DOHH2 (cell line): ENCODE results near the gene TRERF1.

Experiments used
- H3F3A ChIP-seq: fragments of 200-600 bp; sonication (generic), shearing (Covaris generic); 2 replicates; pipeline ENCODE4 v1.6.0; 2016; ENCODE audit warnings: antibody characterized with exemption, mild to moderate bottlenecking; ENCODE audit not compliant: control insufficient read depth, insufficient read depth
- H3K27ac ChIP-seq: fragments of 200-600 bp; sonication (generic); 2 replicates; pipeline ENCODE4 v1.5.1; 2014; ENCODE audit warnings: low read depth, mild to moderate bottlenecking, low read length, moderate library complexity
- H3K27me3 ChIP-seq: fragments of 200-600 bp; sonication (generic); 2 replicates; pipeline ENCODE4 v1.6.1; 2014; ENCODE audit warnings: mild to moderate bottlenecking, low read length, mixed read lengths; ENCODE audit not compliant: control insufficient read depth
- H3K36me3 ChIP-seq: fragments of 200-600 bp; sonication (generic); 2 replicates; pipeline ENCODE4 v1.6.1; 2014; ENCODE audit warnings: mild to moderate bottlenecking, low read length, moderate library complexity, mixed read lengths; ENCODE audit not compliant: control insufficient read depth
- H3K4me1 ChIP-seq: fragments of 200-600 bp; sonication (generic); 2 replicates; pipeline ENCODE4 v1.6.1; 2014; ENCODE audit warnings: mild to moderate bottlenecking, low read length, mixed read lengths; ENCODE audit not compliant: control insufficient read depth
- H3K4me2 ChIP-seq: fragments of 200-600 bp; sonication (generic); 2 replicates; pipeline ENCODE4 v1.6.0; 2014; ENCODE audit warnings: mild to moderate bottlenecking, low read length, moderate library complexity
- H3K4me3 ChIP-seq: fragments of 200-600 bp; sonication (generic); 2 replicates; pipeline ENCODE4 v1.5.1; 2014; ENCODE audit warnings: mild to moderate bottlenecking, low read length, mixed read lengths
- H3K79me2 ChIP-seq: fragments of 200-600 bp; sonication (generic); 2 replicates; pipeline ENCODE4 v1.6.1; 2014; ENCODE audit warnings: mild to moderate bottlenecking, low read length, mixed read lengths; ENCODE audit not compliant: control insufficient read depth
- H3K9me2 ChIP-seq: fragments of 200-600 bp; sonication (generic); replicated peaks from 2 replicates; pipeline ENCODE4 v1.6.1; 2014; ENCODE audit warnings: mild to moderate bottlenecking, low read length, mixed read lengths; ENCODE audit not compliant: control insufficient read depth
- H3K9me3 ChIP-seq: fragments of 200-600 bp; sonication (generic); 2 replicates; pipeline ENCODE4 v1.6.1; 2014; ENCODE audit warnings: antibody characterized with exemption, low read length, mixed read lengths; ENCODE audit not compliant: control insufficient read depth, insufficient read depth
- H4K20me1 ChIP-seq: fragments of 200-600 bp; sonication (generic); 2 replicates; pipeline ENCODE4 v1.6.0; 2014; ENCODE audit warnings: low read depth, mild to moderate bottlenecking, antibody characterized with exemption, low read length, moderate library complexity; ENCODE audit not compliant: control insufficient read depth, insufficient read depth
- CTCF ChIP-seq: fragments of 200-600 bp; sonication (generic); IDR thresholded peaks from one replicate; pipeline ENCODE4 v1.5.1; 2014; ENCODE audit warnings: antibody characterized with exemption, mild to moderate bottlenecking, low read depth, low read length; ENCODE audit not compliant: poor library complexity, severe bottlenecking
- EZH2phosphoT487 ChIP-seq: fragments of 200-600 bp; sonication (generic); IDR thresholded peaks from 2 replicates; pipeline ENCODE4 v1.6.1; 2017; ENCODE audit warnings: borderline replicate concordance, mild to moderate bottlenecking, antibody characterized with exemption, low read length, moderate library complexity, mixed read lengths

TRERF1 gene

DNA sequence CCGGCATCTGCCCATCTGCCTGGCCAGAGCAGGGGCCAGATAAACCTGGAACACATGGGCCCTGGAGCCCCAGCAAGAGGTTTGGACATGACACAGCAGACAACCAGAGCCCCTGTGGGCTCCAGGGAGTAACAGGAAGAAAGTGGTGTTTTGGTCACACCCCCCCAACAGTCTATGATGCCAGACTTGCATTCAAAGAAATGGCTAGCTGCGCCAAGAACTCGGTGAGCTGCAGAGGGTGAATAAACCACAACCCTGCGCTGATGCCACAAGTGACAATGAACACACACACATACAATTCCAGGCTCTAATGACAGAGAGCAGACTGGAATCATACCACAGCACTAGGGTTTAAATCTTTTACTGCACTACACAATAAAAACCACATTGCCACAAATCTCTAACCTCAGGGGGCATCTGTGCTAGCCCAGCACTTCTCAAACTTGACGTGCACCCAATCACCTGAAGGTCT, 34.0 kb downstream of the TRERF1 start:
- Histone ChIP-seq H3K4me2 (no peak overlapping the region), H3K27ac (no peak overlapping the region), H3K4me3 (no peak overlapping the region), H3K79me2 (peaks cover 78% of the 10 kb centered on the region), H4K20me1 (peaks cover 12% of the 10 kb centered on the region; the same call in 1 of the 2 replicates), H3K27me3 (no peaks in the 10 kb centered on the region), H3K9me2 (no peaks in the 10 kb centered on the region), H3K9me3 (no peaks in the 10 kb centered on the region), H3K4me1 (peaks cover 4% of the 10 kb centered on the region), H3K36me3 (no peaks in the 10 kb centered on the region), H3F3A (no peaks in the 10 kb centered on the region)
- TF ChIP-seq CTCF (no peak), EZH2phosphoT487 (no peak)

DNA sequence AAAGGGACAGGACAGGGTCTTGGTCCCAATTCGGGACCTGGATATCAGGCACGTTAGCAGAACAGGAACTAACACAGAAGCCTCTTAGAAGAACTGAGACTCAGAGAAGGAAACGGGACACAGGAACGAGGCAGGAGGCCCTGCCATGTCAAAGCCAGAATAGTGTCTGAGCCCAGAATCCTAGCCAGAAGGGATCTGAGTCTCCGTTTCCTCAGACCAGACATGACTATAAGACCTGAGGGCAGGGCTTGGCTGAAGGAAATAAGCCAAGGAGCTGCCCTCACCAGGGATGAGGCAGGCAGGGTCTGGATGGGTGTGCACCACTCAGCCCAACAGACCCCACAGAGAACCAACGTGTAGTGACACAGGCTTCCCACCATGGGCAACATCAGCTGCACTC, 40.3 kb downstream of the TRERF1 start:
- no peaks in the 10 kb centered on the region; the same call in 1 of the 2 replicates for H3K36me3 ChIP-seq
- H3F3A ChIP-seq: no peaks in the 10 kb centered on the region
- H3K27ac ChIP-seq: no peak overlapping the region
- no peaks in the 10 kb centered on the region for H3K27me3 ChIP-seq
- H3K9me3 ChIP-seq: no peaks in the 10 kb centered on the region
- H3K4me2 ChIP-seq: no peak overlapping the region
- peaks cover 6% of the 10 kb centered on the region; the same call in 1 of the 2 replicates for H4K20me1 ChIP-seq
- H3K4me3 ChIP-seq: no peak overlapping the region
- H3K79me2 ChIP-seq: peaks cover 74% of the 10 kb centered on the region
- no peak for TF ChIP-seq CTCF
- no peak for TF ChIP-seq EZH2phosphoT487
- peaks cover 17% of the 10 kb centered on the region for H3K4me1 ChIP-seq
- H3K9me2 ChIP-seq: no peaks in the 10 kb centered on the region

DNA sequence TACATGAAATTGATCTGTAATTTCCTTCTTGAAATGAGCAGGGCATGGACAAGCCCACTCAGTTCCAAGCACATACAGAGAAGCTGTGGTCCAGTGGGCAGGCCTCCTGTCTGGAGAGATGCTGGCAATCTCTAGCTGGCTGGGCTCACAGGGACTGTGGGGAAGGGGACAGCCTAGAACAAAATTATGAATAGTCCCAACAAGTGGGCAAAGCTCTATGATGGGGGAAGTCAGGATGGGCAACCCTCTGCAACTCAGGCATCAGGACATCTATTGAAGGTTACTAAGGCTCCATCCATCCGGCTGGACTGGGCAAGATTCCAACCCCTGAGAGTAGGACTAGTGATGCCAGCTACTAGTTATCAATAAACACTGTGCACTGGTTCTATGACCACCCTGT, 40.9 kb downstream of the TRERF1 start:
- no peak overlapping the region for H3K4me3 ChIP-seq

More for the DNA sequence above, 40.9 kb downstream of the TRERF1 start:
- Histone ChIP-seq H3K36me3 (no peaks in the 10 kb centered on the region; the same call in 1 of the 2 replicates), H3K79me2 (peaks cover 75% of the 10 kb centered on the region), H3K4me1 (peaks cover 17% of the 10 kb centered on the region), H3K27me3 (no peaks in the 10 kb centered on the region), H3K9me2 (no peaks in the 10 kb centered on the region), H4K20me1 (peaks cover 6% of the 10 kb centered on the region; the same call in 1 of the 2 replicates), H3K4me2 (no peak overlapping the region), H3K9me3 (no peaks in the 10 kb centered on the region), H3F3A (no peaks in the 10 kb centered on the region), H3K27ac (no peak overlapping the region)
- TF ChIP-seq EZH2phosphoT487 (no peak), CTCF (no peak)
